Stimulated activated CD4-positive, alpha-beta T cell treated with anti-CD3 and anti-CD28 coated beads, Interleukin-15, amount 100 ng/mL, for 1 hour (primary cell): ENCODE data around the gene OR2T27.
"Not testable (repeated sequence)": the region's sequence is repeated elsewhere in the genome, so short reads cannot be mapped to it uniquely, and the experiment has no call there.

Experiments
- DNase-seq, 2 donors: peaks; one replicate each; pipeline ENCODE4 v3.0.0-alpha.2; 2020; ENCODE audit warnings: low read depth in 1 of 2, low spot score in 1 of 2

The OR2T27 gene

GRCh38 chr1:248640906-248641305 lies 14.4 kb downstream of the OR2T27 start:
- DNase-seq, result not testable (repeated sequence)

GRCh38 chr1:248639652-248640051 lies 15.7 kb downstream of the OR2T27 start:
- not testable (repeated sequence) for DNase-seq

GRCh38 chr1:248636612-248637011 lies 18.7 kb downstream of the OR2T27 start:
- DNase-seq, result not testable (repeated sequence)

- DNase-seq, result not testable (repeated sequence)
Measured at GRCh38 chr1:248634991-248635390, 20.3 kb downstream of the OR2T27 start, which contains the start of gene OR2T11. Gene OR2T11 (minus strand): TSS chr1:248635091. CDS start chr1:248627128, 7,963 bp downstream.

GRCh38 chr1:248631354-248632008 lies 23.8 kb downstream of the OR2T27 start:
- DNase-seq, result no peak

GRCh38 chr1:248630551-248630950 lies 24.8 kb downstream of the OR2T27 start:
- DNase-seq, result no peak

- no peak for DNase-seq
Measured at GRCh38 chr1:248627971-248628844, 27.1 kb downstream of the OR2T27 start.

GRCh38 chr1:248625971-248626370 lies 29.4 kb downstream of the OR2T27 start:
- DNase-seq, result no peak

GRCh38 chr1:248625166-248625565 lies 30.2 kb downstream of the OR2T27 start:
- no peak for DNase-seq

GRCh38 chr1:248622570-248623001 lies 32.7 kb downstream of the OR2T27 start:
- no peak for DNase-seq

GRCh38 chr1:248621770-248622169 lies 33.6 kb downstream of the OR2T27 start:
- DNase-seq, result no peak

GRCh38 chr1:248618878-248619277 lies 36.5 kb downstream of the OR2T27 start:
- DNase-seq, result peak in 1 of 2 donors; percentile 34

GRCh38 chr1:248618119-248618518 lies 37.2 kb downstream of the OR2T27 start:
- no peak for DNase-seq

- DNase-seq, result no peak
Measured at GRCh38 chr1:248613742-248614141, 41.6 kb downstream of the OR2T27 start.

- DNase-seq, result peak in 1 of 2 donors; percentile 1
Measured at GRCh38 chr1:248611883-248612414, 43.4 kb downstream of the OR2T27 start.

- no peak for DNase-seq
Measured at GRCh38 chr1:248610301-248610700, 45.0 kb downstream of the OR2T27 start.
